ENCODE data around the gene GALNT18.

The GALNT18 gene

DNA sequence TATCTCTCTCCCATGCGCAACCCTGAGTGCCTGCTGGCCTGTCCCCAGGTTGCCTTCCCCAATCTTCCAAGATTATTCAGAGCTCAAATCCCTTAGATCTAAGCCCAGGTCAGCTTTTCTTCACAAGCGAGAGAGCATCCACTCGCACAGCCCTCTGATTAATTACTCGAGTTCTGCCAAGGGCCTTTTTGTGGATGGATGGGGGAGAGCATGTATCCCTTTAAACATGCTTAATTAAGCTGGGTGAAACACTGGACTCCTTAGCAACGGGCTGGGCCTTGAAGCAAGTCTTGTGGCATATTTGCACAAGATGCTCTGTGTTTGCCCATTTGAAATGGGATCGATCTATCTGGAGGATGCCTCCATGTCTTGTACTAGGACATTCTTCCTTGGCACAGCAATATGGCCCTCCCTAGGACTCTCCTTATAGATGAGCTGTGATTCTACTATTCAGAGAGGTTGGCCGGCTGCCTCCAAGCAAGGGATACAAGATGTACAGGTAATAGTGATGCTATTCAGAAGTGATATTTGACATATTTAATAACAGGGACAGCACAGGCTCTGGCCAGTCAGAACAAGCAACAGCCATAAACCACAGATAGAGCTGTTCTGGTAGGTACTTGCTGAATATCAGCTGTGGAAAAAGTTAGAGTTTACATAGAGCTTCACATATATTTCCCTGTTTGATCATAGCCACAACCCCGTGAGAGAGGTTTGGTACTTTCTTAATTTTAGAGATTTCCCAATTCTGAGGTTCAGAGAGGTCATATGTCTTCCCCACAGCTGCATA is 394.3 kb downstream of the GALNT18 start:
- no peak for DNase-seq
